AG04450 (cell line): ENCODE measurements around the gene FHDC1. TPM values are rescaled to one million over a fixed set of nuclear protein-coding genes. Genes with fewer than 3 reads are reported as not detected.
A peak's percentile ranks its signal among the peaks of the same experiment; 100 is the strongest.

Experiments
- CTCF ChIA-PET: fragments of 300-600, 350-600 bp; formaldehyde crosslinking; extraction: SDS; loops from one replicate; lab custom pipeline; 2022; ENCODE audit warnings: antibody characterized with exemption, inconsistent platforms; lab: Charles Lee
- POLR2A ChIA-PET: fragments of 350-600 bp; formaldehyde crosslinking; extraction: SDS; loops from one replicate; lab custom pipeline; 2021; ENCODE audit warnings: antibody characterized with exemption, inconsistent platforms; lab: Yijun Ruan, JAX
- DNase-seq: peaks from one replicate; pipeline ENCODE4 v3.0.0-alpha.2; 2011; ENCODE audit warnings: low read depth, low spot score
- H3K27ac ChIP-seq: one replicate; pipeline ENCODE4 v1.5.1; 2012; ENCODE audit warnings: low read depth, low read length, control low read depth
- H3K27me3 ChIP-seq: one replicate; pipeline ENCODE4 v1.6.0; 2012; ENCODE audit warnings: low read length; ENCODE audit not compliant: control insufficient read depth, insufficient read depth
- H3K4me3 ChIP-seq: 2 replicates; pipeline ENCODE4 v1.5.1; 2011; ENCODE audit warnings: mild to moderate bottlenecking, low read depth, low read length, control low read depth
- H3K9me3 ChIP-seq: 2 replicates; pipeline ENCODE4 v1.5.1; 2012; ENCODE audit warnings: low read length; ENCODE audit not compliant: control insufficient read depth, insufficient read depth
- polyA plus RNA-seq: library from polyadenylated mRNA; depleted of rRNA; stranded (reverse); fragments of >200 nt; gene quantifications from 2 replicates; pipeline ENCODE4 v1.2.3, GENCODE V29; 2011
- TF ChIP-seq, protein P1 (sequence below): IDR thresholded peaks from 2 replicates; pipeline ENCODE4 v1.5.1; 2011; ENCODE audit warnings: low read depth, low read length, control low read depth, inconsistent platforms

The FHDC1 gene
- polyA plus RNA-seq, 1 experiment: 0.10 TPM

GRCh38 chr4:152972821-152973628 lies 36.9 kb downstream of the FHDC1 start:
- H3K9me3 ChIP-seq: no peaks in the 10 kb centered on the region; the same call in 1 of the 2 replicates
- no peak overlapping the region for H3K4me3 ChIP-seq
- DNase-seq: peak; percentile 65
- ChIA-PET POLR2A (interaction anchor here (0.5 to 1.1 kb wide), 2 partner anchors 9 to 16 kb away, joined by 3 to 7 read pairs; no protein-coding TSS in a partner anchor), CTCF (interaction anchor here (0.9 to 1.2 kb wide), 3 partner anchors 10 to 155 kb away, joined by 3 to 4 read pairs (median 3); no protein-coding TSS in a partner anchor)
- H3K27me3 ChIP-seq: no peaks in the 10 kb centered on the region
- H3K27ac ChIP-seq: peak overlapping the region; percentile 89
- TF ChIP-seq, protein P1, sequence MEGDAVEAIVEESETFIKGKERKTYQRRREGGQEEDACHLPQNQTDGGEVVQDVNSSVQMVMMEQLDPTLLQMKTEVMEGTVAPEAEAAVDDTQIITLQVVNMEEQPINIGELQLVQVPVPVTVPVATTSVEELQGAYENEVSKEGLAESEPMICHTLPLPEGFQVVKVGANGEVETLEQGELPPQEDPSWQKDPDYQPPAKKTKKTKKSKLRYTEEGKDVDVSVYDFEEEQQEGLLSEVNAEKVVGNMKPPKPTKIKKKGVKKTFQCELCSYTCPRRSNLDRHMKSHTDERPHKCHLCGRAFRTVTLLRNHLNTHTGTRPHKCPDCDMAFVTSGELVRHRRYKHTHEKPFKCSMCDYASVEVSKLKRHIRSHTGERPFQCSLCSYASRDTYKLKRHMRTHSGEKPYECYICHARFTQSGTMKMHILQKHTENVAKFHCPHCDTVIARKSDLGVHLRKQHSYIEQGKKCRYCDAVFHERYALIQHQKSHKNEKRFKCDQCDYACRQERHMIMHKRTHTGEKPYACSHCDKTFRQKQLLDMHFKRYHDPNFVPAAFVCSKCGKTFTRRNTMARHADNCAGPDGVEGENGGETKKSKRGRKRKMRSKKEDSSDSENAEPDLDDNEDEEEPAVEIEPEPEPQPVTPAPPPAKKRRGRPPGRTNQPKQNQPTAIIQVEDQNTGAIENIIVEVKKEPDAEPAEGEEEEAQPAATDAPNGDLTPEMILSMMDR: no peak

GRCh38 chr4:152973629-152974467 lies 37.7 kb downstream of the FHDC1 start:
- no peaks in the 10 kb centered on the region for H3K27me3 ChIP-seq
- no peaks in the 10 kb centered on the region; the same call in 1 of the 2 replicates for H3K9me3 ChIP-seq
- DNase-seq: no peak
- CTCF ChIA-PET: interaction anchor here (0.8 to 1.2 kb wide), 3 partner anchors 10 to 154 kb away, joined by 3 read pairs; no protein-coding TSS in a partner anchor
- TF ChIP-seq, protein P1: no peak
- H3K27ac ChIP-seq: peak overlapping the region; percentile 89
- no peak overlapping the region for H3K4me3 ChIP-seq
- POLR2A ChIA-PET: interaction anchor here (1.1 kb wide), 1 partner anchor 17 kb away, joined by 3 read pairs; no protein-coding TSS in a partner anchor

DNA sequence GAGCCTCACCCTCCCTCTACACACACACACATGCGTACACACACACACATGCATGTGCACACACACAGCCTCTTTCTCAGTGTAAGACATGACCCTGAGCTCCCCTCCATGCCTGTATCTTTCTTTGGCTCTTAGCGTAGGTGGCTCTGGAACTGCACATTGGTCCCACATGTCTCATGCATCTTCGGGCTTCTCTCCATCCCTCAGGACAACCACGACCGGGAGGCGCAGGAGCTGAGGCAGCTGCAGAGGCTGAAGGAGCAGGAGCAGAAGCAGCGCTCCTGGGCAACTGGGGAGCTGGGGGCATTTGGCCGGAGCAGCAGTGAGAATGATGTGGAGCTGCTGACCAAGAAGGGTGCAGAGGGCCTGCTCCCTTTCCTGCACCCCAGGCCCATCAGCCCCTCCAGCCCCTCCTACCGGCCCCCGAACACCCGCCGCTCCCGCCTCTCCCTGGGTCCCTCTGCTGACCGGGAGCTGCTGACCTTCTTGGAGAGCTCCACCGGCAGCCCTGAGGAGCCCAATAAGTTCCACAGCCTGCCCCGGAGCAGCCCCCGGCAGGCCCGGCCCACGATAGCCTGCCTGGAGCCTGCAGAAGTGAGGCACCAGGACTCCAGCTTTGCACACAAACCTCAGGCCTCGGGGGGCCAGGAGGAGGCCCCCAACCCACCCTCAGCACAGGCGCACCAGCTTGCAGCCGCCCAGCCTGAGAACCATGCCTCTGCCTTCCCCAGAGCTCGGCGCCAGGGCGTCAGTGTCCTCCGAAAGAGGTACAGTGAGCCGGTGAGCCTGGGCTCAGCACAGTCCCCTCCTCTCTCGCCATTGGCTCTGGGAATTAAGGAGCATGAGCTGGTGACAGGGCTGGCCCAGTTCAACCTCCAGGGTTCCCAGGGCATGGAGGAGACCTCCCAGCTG lies 38.6 kb downstream of the FHDC1 start:
- Histone ChIP-seq H3K4me3 (no peak overlapping the region), H3K9me3 (no peaks in the 10 kb centered on the region; the same call in 1 of the 2 replicates), H3K27me3 (no peaks in the 10 kb centered on the region), H3K27ac (no peak overlapping the region)
- POLR2A ChIA-PET: no interaction called here
- no peak for DNase-seq
- CTCF ChIA-PET: interaction anchor here (0.8 kb wide), 1 partner anchor 19 kb away, joined by 3 read pairs; no protein-coding TSS in a partner anchor
- TF ChIP-seq, protein P1: no peak

- TF ChIP-seq, protein P1: no peak
- Histone ChIP-seq H3K27me3 (peaks cover 3% of the 10 kb centered on the region), H3K27ac (no peak overlapping the region), H3K4me3 (no peak overlapping the region), H3K9me3 (no peaks in the 10 kb centered on the region; the same call in 1 of the 2 replicates)
- ChIA-PET POLR2A (no interaction called here), CTCF (no interaction called here)
- DNase-seq: no peak
Observed at GRCh38 chr4:152975380-152976211, 39.5 kb downstream of the FHDC1 start.
